NCI-H2171 treated with DMSO at 0.1 percent for 48 hours (cell line): ENCODE results near the gene RHEX.

Experiments
- DNase-seq: peaks from one replicate; lab custom pipeline; 2025; lab: John Stamatoyannopoulos, UW

RHEX gene

DNA sequence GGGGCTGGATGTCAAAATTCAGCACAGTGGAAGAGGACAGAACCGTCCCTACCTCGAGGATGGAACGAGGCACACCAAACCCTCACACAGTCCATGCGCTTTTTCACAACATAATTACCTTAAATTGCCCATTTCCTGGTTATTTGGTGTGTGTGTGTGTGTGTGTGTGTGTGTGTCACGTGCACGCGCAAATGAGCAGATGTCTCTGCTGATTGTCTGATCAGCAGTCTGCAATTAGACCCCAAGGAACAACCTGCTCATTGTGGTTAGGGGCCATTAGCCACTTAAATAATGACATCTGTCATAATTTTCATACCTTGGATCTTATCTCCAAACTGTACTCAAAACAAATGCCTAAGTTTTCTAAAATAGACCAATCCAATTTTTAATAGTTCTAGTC is 41.1 kb downstream of the RHEX start:
- peak; percentile 83 for DNase-seq

DNA sequence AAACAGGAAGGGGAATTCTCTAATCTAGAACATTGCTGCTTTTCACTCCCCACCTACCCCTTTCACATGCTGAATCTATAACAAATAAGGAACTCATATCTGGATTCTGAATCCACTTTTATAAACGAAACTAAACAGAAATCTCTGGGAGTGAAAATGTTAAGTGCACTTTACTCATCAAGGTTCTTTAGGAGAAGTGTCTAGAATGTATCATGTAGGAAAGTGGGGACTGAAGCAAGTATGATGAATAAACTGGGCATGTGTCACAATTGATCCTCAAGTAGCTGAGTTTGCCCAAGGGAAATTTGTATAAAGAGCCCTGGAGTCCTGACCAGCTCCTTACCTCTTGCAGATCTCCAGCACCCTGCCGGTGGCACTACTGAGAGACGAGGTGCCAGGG is 44.4 kb downstream of the RHEX start:
- DNase-seq = no peak

DNA sequence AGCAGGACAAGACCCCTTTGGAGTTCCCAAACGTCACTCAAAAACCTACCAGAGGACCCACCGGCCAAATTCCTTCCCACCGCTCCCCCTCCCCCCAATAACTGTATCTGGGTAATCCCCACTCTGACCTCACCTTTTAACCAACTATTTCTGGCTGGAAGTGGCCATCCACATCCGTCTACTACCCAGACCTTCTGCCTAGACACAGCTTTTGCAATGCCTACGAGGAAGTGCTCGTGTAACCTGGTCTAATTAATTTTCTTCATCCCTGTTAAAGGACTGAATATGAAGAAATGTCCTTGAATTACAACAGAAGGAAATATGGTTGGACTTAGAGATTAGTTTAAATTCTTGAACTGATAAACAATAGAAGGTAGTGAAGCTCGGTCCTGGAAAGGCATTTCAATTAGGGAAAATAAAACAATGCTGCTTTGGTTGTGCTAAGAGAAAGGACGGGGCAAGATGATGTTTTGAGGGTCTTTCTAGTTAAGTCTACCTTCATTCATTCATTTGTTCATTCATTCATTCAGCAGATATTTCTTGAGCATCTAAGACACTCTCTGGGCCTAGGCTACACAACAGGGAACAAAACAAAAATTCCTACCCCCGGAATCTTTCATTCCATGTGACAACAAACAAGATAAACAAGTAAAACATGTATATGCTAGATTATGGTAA is 45.4 kb downstream of the RHEX start:
- no peak for DNase-seq

DNA sequence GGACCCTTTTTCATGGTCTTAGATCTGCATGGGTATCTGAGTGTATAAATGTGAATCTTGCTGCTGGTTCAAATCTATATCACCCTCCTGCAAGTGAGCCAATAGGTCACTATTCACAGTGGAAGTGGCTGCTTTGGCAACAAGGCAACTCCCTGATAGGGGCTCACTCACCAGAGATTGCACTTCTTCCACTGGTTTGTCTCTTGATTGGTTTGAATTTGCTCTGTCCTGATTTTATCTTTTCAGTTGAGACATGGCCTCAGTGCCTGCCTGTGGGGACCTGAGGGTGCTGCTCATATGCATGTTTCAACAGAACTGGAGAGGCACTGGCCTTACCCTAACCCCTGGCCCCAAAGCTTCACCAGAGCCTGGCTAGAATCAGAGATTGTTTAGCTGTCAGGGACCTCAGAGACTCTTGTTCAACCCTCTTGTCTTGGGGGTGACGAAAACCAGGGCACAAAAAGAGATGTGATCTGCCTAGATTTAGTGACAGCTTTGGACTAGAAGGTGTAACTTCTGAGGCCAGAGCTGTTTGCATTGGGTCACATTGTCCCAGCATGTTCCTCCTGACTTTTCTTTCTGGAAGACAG is 47.3 kb downstream of the RHEX start:
- no peak for DNase-seq

DNA sequence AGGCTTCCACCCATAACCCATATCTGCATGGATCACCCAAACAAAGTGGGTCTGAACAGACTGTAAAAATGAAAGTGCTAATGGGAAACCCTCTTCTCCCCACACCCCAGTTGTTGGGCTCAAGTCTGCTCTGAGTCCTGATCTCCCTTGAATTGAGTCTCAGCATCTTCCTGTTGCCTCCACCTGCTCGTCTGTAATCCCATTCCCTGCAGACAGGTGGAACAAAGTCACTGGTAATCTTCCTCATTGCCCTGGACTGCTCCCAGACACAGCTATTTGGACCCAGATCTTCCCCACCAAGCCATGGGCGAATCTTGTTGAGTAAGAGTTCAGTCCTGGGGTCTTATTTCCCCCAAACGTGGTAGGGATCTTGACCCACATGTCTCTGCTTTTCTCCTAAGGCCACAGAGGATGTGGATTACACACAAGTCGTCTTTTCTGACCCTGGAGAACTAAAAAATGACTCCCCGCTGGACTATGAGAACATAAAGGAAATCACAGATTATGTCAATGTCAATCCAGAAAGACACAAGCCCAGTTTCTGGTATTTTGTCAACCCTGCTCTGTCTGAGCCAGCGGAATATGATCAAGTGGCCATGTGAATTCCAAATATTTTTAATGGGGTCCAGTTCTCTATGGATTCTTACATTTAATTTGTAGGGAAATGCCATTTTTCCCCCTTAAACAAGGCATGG is 48.5 kb downstream of the RHEX start:
- DNase-seq = no peak

DNA sequence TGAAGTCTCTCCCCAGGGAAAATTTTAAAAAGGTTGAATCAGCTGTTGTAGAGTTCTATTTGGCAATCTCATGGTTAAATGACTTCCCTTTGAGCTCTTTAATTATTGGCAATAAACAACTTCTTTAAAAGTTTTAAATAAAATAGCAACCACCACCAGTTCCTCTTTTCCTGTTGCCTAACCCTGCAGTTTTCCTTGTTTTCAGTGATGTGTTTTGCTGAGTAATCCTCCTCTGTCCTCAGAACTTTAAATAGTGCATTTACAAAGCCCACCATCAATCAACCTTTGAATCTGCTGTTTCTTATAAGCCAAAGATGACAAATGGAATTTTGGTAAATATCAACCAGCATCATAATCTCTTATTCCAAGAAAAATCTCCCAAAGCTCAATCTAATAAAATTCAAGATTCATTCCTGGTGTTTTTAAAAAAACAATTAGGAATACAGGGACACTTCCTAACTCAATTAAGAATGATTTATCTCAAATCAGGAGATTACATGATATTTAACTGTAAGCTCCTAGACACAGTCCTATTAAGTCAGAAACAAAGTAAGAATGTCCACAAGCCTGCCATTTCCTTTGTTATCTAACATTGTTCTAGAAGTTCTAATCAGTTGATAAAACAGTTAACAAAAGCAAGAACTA is 49.4 kb downstream of the RHEX start:
- no peak for DNase-seq

DNA sequence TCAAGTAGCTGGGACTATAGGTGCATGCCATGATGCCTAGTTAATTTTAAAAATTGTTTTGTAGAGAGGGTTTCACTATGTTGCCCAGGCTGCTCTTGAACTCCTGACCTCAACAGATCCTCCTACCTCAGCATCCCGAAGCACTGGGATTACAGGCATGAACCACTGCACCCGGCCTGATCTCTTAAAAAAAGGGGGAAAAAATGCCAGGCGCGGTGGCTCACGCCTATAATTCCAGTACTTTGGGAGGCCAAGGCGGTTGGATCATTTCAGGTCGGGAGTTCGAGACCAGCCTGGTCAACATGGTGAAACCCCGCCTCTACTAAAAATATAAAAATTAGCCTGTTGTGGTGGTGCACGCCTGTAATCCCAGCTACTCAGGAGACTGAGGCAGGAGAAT is 51.0 kb downstream of the RHEX start:
- no peak for DNase-seq

DNA sequence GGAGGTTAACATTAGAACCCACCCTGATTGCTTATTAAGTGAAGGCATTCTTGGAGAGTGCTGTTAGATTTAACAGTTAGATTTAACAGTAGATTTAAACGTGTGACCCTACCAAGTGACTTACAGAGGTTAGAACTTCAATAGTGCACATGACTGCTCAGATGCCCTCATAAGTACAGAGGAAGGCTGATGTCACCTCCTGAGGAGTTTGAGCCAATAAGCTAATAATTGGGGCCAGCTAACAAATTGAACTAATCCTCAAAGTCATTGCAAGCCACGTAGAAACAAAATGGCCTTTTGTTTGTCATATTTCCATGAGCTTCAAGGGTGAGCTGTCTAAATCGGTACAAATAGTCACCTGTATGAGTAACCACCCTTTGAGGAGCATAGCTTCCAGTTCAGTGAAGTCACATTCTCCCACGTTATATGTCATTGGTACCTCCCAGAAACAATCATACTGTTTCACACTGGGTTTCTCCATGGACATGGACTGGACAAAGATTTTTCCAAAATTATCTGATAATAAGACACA is 52.6 kb downstream of the RHEX start:
- no peak for DNase-seq

DNA sequence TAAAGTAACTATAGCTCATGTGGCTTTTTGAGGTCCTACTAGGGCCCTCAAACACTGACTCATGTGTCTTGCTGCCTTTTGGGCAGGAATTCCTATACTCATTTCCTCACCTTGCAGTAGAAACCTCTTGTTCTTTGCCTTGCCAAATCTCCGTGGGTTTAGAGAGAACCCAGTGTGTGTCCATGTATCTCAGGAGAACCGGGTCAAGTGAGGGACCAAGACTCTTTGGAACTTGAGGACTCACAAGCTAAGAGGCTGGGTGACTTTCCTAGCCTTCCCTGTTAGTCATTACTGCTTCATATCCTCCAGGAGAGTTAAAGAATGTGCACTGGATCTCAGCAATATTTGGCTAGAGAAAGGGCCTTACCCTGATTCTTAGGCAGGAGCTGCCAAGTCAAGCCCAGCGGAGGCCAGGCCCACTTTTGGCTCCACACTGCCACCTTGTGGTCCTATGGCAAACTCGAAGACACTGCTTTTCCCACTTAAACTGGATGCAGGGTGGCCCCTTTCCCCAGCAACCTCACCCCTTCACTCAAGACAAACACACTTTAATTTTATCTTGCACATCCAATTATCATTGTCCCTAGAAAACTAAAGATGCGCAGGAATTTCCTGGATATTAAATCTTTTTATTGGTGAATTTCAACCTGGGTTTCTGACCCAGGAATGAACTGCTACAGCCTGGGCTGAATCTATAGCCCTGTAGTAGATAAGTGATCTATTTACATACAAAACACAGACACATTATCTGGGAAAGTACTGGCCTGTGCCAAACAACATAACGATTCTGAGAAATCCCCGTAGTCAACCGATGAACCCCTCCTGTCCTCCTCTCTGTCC is 53.6 kb downstream of the RHEX start:
- peak; percentile 73 for DNase-seq

DNA sequence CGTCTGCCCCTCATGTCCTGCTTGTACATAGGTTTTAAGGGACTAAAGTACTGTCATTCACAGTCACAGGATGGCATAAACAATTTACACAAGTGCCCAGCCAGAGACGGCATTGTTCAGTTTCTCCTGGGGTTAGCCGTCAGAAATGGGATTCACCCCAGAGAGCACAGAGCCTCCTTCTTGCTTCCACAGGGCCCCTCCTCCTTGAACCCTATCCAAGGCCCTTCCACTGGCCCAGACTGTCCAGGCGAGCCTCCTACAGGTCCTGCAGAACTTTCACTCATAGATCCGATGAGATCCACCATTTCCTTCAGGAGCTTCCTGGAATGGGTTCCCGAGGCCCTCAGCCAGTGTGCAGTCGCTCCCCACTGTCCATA is 54.2 kb downstream of the RHEX start:
- DNase-seq = no peak

DNA sequence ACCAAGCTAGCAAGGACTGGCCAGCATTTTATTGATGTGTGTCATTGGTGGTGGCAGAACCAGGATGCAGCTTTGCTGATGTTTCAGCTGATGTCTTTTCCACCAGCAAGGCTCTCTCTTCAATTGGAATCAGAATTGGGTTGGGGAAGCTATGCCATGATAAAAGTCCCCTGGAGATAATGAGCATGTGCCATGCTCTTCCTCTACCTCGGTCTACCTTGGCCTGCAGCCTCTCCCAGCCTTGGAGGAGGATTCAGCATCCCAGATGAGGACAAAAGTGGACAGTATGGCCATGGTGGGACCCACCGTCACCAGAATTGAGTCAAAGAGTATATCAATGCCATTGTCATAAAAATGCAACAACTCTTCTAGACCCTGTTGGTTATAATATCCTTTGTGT is 55.7 kb downstream of the RHEX start:
- no peak for DNase-seq

DNA sequence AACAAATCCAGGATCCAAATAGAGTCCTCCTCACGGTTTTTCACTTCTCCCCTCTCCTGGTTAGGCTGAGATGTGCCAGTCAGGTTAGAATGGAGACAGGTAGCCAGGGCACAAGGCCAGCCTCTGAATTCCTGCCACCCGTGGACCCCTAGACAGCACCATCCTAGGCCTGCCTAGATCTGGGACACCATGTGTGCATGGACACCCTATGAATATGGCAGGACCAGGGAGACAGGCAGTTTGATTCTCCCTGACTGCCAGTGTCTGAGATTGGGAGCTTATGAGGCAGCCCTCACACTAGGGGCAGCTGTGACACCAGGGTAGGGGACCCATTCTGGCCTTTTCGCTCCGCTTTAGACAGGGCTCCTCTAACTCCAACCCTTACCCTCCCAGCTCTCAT is 56.7 kb downstream of the RHEX start:
- DNase-seq = no peak

DNA sequence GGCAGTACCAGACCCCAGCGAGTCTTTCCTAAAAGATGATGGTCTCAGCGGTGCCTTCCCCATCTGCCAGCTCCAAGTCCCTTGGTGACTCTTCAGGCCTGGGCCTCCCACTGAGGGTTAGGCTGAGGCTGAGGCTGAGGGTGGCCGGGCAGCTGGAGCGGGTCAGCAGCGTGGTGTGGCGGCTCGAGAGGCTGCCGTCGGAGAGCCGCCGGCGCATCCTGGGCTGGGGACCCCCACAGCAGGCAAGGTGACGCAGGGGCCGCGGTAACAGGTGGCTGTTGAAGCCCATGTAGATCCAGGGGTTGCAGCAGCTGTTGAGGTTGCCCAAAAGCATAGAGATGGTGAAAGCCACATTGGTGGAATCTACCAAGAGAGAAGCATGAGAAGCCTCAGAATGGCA is 57.2 kb downstream of the RHEX start:
- DNase-seq = no peak

DNA sequence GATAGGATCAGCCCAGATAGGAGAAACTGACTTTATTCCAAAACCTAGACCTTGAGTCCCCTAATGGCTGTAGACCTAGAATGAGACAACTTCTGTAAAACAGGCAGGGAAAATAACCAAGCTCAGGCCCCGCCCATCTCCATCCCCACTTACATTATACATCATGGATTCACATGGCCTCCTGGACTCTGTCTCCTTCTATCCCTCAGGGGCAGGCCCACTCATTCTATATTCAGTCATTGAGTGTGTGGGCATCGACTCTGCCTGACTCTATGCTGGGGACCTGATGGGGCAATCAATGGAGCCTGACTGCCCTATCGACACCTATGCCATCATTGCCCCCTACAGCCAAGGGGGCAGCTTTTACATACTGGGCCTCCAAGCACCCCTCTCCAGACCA is 57.8 kb downstream of the RHEX start:
- DNase-seq = no peak

DNA sequence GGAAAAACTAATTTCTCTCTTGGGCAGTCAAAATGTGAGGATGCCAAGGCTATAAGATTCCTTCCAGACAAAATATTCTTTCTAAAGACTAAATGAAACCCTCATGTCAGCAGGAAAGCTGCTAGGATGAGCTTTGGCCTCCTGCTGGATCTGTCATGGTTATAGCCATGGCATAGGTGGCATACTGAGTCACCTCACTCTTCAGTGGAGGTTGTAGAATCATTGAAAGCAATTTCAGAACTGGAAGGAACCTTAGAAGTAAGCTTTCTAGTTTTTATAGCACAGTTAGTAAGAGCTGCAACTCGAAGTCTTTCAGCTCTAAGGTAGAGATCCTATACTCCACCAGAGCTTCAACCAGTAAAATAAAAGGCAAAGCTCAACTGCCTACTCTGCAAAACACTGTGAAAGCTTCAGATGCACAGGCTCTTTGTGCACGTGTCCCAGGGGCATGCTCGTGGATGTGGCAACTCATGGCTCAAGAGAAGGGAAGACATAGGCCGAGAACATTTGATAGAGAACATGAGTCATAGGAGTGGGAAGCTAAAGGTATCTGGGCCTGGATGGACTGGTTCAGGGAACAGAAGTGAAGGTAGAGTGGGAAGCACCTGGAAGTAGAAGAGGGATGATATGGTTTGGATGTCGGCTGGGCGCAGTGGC is 58.4 kb downstream of the RHEX start:
- DNase-seq = no peak

DNA sequence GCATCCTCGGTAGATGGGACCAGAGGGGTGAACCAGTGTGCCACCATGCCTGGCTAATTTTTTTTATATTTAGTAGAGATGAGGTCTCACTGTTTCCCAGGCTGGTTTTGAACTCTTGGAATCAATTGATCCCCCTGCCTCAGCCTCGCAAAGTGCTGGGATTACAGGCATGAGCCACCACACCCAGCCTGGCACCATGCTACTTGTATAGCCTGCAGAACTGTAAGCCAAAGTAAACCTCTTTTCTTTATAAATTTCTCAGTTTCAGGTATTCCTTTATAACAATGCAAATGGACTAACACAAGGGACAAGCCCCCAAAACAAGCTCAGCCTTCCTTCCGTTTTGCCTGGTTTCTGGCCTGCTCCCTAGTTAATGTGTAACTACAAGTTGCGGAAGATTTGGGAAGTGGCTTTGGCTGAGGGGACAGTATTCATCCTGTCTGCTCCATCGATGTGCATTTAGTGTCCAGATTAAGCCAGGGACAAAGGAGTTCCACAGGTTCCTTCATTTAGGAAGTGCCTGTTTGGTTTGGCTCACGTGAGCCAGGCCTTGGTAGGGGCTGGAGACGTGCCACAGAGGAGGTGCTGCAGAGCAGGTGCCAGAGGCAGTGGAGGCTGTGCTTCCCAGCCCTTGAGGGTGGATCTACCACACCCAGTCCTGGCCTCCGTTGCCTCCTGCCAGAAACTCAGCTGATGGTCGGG is 59.8 kb downstream of the RHEX start:
- DNase-seq = no peak

DNA sequence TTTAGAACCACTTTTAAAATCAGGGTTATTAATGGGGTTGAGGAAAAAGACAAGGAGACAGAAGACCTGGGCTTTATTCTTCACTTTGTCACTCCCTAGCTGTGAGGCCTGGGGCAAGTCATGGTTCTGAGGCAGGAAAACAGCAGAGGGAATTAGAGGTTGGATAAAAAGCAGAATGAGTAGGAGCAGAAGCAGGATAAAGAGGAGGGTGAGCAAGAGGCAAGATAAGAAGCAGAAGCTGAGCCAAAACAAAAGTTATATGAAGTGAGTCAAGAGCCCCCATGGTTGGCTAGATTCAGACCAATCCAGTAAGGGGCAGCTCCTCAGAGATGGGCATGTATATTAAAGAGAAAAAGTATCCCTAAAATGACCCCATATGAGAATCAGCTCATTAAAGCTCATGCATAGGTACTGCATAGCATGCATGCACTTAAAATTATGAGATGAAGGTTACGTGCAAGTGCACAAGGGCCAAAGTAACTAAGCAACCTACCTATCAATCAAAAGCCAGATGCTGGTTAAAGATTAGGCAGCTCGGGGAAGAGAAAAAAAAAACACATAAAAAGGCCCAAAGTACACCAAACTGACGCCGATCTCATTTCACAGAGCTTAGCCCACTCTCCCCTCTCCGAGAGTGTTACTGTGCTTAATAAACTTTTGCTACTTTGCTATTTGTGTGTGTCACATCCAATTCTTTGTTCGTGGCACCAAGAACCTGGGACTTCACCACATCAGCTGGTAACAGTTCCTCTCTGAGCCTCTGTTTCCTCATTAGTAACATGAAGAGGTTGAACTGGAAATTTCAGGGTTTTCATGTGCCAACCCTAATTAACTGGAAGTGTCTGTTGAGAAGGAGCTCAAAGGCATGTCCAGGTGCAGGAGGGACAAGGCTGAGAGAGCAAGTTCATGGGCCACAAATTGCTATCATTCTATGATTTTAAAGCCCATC is 62.0 kb downstream of the RHEX start:
- DNase-seq = no peak

DNA sequence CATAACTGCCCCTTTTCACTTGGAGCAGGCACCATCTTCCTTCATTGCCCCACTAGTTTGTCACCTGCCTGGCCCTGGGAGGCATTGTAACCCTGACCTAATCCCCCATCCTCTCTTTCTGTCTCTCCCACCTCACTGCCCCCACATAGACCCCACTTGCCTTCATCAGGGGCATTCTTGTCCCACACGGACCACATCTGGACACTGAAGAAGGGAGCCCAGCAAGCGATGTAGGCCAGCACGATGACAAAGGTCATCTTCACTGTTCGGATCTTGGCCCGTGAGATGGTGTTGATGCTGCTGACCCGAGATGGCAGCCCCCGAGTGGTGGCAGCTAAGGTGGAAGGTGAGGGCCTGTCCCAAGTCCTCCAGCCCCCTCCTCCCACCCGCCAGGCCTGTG is 62.8 kb downstream of the RHEX start:
- no peak for DNase-seq

DNA sequence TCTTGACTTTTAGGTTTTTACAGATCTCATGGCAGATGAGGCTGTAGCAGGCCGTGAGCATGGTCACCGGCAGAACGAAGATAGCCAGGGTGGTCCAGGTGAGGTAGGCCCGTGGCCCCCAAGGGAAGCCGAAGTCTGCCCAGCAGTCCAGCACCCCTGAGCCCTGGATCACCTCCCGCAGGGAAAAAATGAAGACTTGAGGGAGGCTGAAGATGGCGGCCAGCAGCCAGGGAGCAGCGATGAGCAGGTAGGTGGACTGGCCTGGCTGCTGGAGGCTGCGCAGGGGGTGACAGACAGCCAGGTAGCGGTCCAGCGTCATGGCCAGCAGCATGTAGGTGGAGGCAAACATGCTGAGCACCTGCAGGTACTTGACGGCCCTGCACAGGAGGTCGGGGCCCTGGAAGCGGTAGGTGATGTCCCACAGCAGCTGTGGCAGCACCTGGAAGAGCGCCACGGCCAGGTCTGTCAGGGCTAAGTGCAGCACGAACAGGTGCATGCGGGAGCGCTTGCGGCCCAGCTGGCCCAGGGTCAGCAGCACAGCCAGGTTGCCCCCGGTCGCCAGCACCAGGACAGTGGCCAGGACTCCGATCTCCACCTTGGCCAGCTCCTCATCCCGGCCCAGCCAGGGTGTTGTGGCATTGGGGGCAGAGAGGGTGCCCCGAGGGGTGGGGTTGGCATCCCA is 63.4 kb downstream of the RHEX start:
- no peak for DNase-seq
